ENCODE measurements around the gene CEP128. TPM values are rescaled to one million over a fixed set of nuclear protein-coding genes. Genes with fewer than 3 reads are reported as not detected.

Gene CEP128
- total and polyA plus RNA-seq, 2 donors from 2014 or later = 0.43 to 9.0 TPM

DNA sequence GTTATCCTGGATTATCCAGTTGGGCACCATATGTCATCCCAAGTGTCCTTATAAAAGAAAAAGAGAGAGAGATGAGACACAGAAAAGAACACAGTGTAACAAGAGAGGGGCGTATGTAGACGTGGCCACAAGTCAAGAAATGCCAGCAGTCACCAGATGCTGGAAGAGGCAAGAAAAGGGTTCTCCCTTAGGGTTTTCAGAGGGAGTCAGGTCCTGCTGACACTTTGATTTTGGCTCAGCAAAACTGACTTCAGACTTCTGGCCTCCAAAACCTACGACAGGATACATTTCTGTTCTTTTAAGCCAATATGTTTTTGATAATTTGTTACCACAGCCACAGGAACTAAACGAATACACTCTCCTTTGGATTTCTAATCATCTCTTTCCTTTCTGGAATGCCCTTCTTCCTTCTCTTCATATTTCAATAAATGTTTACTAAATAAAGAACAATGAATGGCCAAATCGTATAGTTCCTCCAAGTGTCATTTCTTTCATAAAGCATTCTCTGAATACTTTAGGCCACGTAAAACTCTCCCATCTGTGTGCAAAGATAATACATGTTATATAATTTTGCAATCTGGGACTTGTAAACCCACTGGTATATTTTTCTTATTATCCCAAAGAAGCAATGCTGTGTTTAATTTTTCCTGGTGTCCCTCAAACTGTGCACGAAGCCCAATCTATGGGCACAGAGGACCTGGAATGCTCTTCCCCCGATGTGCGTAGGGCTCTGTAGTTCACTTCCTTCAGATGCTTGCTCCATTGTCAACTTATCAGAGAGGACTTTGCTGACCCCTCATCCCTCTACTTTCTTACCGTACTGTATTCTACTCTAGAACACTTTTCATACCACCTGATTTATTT lies 303.6 kb downstream of the CEP128 start:
- no peaks in the 10 kb centered on the region for H3K4me1 ChIP-seq (ENCODE audit: control insufficient read depth in 2 of 3, insufficient read depth in 2 of 3, low read depth in 1 of 3, low read length in 3 of 3)
- intact Hi-C loops (cut with DNase I) = no loop called here
- DNase-seq = no peak
- H3K9me3 ChIP-seq (ENCODE audit: control insufficient read depth in 2 of 3, insufficient read depth in 1 of 3, low read length in 3 of 3) = no peaks in the 10 kb centered on the region
- no peak for FAIRE-seq
- no peak overlapping the region for H3K9ac ChIP-seq (ENCODE audit: low read length in 3 of 3)
- H3K36me3 ChIP-seq (ENCODE audit: control insufficient read depth in 2 of 3, insufficient read depth in 3 of 3, low read length in 3 of 3) = no peaks in the 10 kb centered on the region
- H3K27ac ChIP-seq (ENCODE audit: low read depth in 2 of 2, low read length in 2 of 2) = no peak overlapping the region
- TF ChIP-seq, protein P1, sequence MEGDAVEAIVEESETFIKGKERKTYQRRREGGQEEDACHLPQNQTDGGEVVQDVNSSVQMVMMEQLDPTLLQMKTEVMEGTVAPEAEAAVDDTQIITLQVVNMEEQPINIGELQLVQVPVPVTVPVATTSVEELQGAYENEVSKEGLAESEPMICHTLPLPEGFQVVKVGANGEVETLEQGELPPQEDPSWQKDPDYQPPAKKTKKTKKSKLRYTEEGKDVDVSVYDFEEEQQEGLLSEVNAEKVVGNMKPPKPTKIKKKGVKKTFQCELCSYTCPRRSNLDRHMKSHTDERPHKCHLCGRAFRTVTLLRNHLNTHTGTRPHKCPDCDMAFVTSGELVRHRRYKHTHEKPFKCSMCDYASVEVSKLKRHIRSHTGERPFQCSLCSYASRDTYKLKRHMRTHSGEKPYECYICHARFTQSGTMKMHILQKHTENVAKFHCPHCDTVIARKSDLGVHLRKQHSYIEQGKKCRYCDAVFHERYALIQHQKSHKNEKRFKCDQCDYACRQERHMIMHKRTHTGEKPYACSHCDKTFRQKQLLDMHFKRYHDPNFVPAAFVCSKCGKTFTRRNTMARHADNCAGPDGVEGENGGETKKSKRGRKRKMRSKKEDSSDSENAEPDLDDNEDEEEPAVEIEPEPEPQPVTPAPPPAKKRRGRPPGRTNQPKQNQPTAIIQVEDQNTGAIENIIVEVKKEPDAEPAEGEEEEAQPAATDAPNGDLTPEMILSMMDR (IDR thresholded peaks at IDR 0.05; ENCODE audit: borderline replicate concordance, extremely low read depth, insufficient read depth) = no peak
- no peak overlapping the region for H3K4me3 ChIP-seq (ENCODE audit: low read length in 3 of 3)
- H3K27me3 ChIP-seq (ENCODE audit: control insufficient read depth, insufficient read depth, low read length) = no peaks in the 10 kb centered on the region

DNA sequence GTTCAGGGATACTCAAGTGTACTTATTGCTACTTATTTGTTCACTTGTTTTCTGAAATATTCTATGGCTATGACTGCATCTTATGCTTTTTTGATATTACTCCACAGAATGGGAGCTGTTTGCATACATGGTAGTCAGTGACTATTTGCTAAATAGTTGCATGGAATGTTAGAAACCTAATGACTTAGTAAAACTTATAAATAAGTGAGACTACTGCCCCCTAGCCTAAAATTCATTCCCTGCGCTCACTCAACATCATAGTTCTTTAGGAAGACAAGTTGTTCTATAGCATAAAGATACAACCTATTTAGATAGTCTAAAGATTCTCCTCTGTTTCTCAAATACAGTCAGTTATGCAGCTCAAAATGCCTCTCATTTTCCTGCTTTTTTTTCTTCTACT lies 305.5 kb downstream of the CEP128 start:
- intact Hi-C loops (cut with DNase I) = no loop called here
- FAIRE-seq (no peak), DNase-seq (no peak)
- TF ChIP-seq, protein P1 (IDR thresholded peaks at IDR 0.05; ENCODE audit: borderline replicate concordance, extremely low read depth, insufficient read depth) = no peak
- Histone ChIP-seq H3K27me3 (ENCODE audit: control insufficient read depth, insufficient read depth, low read length) (no peaks in the 10 kb centered on the region), H3K4me3 (ENCODE audit: low read length in 3 of 3) (no peak overlapping the region), H3K36me3 (ENCODE audit: control insufficient read depth in 2 of 3, insufficient read depth in 3 of 3, low read length in 3 of 3) (no peaks in the 10 kb centered on the region), H3K27ac (ENCODE audit: low read depth in 2 of 2, low read length in 2 of 2) (no peak overlapping the region), H3K9ac (ENCODE audit: low read length in 3 of 3) (no peak overlapping the region), H3K9me3 (ENCODE audit: control insufficient read depth in 2 of 3, insufficient read depth in 1 of 3, low read length in 3 of 3) (no peaks in the 10 kb centered on the region), H3K4me1 (ENCODE audit: control insufficient read depth in 2 of 3, insufficient read depth in 2 of 3, low read depth in 1 of 3, low read length in 3 of 3) (no peaks in the 10 kb centered on the region)

DNA sequence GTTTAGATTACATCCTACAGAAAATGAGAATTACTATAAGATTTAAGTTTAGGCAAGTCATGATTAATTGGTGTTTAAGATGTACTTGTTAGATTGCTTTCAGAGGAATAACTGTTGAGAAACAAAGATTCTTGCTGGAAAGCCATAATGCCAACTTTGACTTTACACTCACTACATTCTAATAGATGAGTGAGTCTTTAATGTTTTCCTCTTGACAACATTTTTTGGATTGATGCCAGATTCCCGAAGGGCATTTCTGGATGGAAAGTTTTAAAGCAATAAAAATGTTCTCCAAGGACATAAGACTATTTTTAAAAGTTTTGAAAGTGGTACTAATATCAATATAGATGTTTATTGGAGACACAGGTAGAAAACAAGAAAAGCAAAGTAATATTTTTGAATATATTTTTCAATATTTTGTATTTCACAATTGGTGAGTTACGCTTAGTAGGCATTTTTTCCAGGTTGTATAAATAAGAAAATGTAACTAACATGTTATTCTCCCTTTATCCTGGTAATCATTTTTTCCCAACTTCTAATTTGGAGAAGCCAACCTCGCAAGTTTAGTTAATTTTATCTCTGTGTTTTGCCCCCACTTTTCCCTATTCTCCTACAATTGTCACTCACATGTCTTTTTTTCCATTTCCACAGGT lies 307.3 kb downstream of the CEP128 start:
- Histone ChIP-seq H3K36me3 (ENCODE audit: control insufficient read depth in 2 of 3, insufficient read depth in 3 of 3, low read length in 3 of 3) (no peaks in the 10 kb centered on the region), H3K27ac (ENCODE audit: low read depth in 2 of 2, low read length in 2 of 2) (no peak overlapping the region), H3K4me3 (ENCODE audit: low read length in 3 of 3) (no peak overlapping the region), H3K27me3 (ENCODE audit: control insufficient read depth, insufficient read depth, low read length) (no peaks in the 10 kb centered on the region), H3K9me3 (ENCODE audit: control insufficient read depth in 2 of 3, insufficient read depth in 1 of 3, low read length in 3 of 3) (no peaks in the 10 kb centered on the region), H3K9ac (ENCODE audit: low read length in 3 of 3) (no peak overlapping the region), H3K4me1 (ENCODE audit: control insufficient read depth in 2 of 3, insufficient read depth in 2 of 3, low read depth in 1 of 3, low read length in 3 of 3) (no peaks in the 10 kb centered on the region)
- intact Hi-C loops (cut with DNase I) = no loop called here
- TF ChIP-seq, protein P1 (IDR thresholded peaks at IDR 0.05; ENCODE audit: borderline replicate concordance, extremely low read depth, insufficient read depth) = no peak
- peak in 2 of 5 donors; percentile 13 to 15 for DNase-seq
- peak; percentile 27 for FAIRE-seq
